RWPE1 (cell line): ENCODE measurements around the gene IFT22.
"Not testable (repeated sequence)": the region's sequence is repeated elsewhere in the genome, so short reads cannot be mapped to it uniquely, and the experiment has no call there.

Experiments used
- CTCF ChIA-PET: fragments of 350-600 bp; sonication (Branson Sonifier 250); formaldehyde crosslinking; extraction: SDS; loops from one replicate; lab custom pipeline; 2021; lab: Yijun Ruan, JAX
- POLR2A ChIA-PET: fragments of 400-600 bp; formaldehyde crosslinking; extraction: SDS; loops from one replicate; lab custom pipeline; 2020; ENCODE audit warnings: antibody characterized with exemption; ENCODE audit not compliant: low non-redundant PET; lab: Yijun Ruan, JAX
- DNase-seq: peaks from one replicate; pipeline ENCODE4 v3.0.0; 2012; ENCODE audit warnings: low spot score
- H3K27ac ChIP-seq: fragments of 450-650 bp; 2 replicates; pipeline ENCODE4 v1.5.1; 2017
- CTCF ChIP-seq: fragments of 450-650 bp; conservative IDR thresholded peaks from 2 replicates; pipeline ENCODE4 v1.5.1; 2017; ENCODE audit warnings: low read depth, mild to moderate bottlenecking

Gene IFT22

GRCh38 chr7:101290186-101291037 is 31.2 kb downstream of the IFT22 start:
- CTCF ChIA-PET: interaction anchor here (0.5 to 0.9 kb wide), 6 partner anchors 37 to 1314 kb away, joined by 3 to 7 read pairs (median 3); partner anchors contain the start of gene AZGP1
- H3K27ac ChIP-seq, POLR2A ChIA-PET, DNase-seq: not testable (repeated sequence)
- TF ChIP-seq CTCF: peak; percentile 94

GRCh38 chr7:101289687-101290086 is 31.9 kb downstream of the IFT22 start:
- H3K27ac ChIP-seq, CTCF ChIA-PET, DNase-seq, POLR2A ChIA-PET: not testable (repeated sequence)

- POLR2A ChIA-PET: no interaction called here
- CTCF ChIA-PET: no interaction called here
- no peak for TF ChIP-seq CTCF
- DNase-seq: no peak
- H3K27ac ChIP-seq: no peak overlapping the region
These were observed 33.2 kb downstream of the IFT22 start for GRCh38 chr7:101288439-101288838.

GRCh38 chr7:101287032-101287431 is 34.6 kb downstream of the IFT22 start:
- ChIA-PET CTCF (no interaction called here), POLR2A (no interaction called here)
- TF ChIP-seq CTCF: no peak
- no peak overlapping the region for H3K27ac ChIP-seq
- DNase-seq: no peak

- DNase-seq, H3K27ac ChIP-seq, POLR2A ChIA-PET, CTCF ChIA-PET: not testable (repeated sequence)
These were observed 35.7 kb downstream of the IFT22 start for GRCh38 chr7:101285880-101286279.

- no peak for DNase-seq
- no peak overlapping the region for H3K27ac ChIP-seq
- ChIA-PET POLR2A (interaction anchor here (0.7 kb wide), 1 partner anchor 31 kb away, joined by 4 read pairs; no protein-coding TSS in a partner anchor), CTCF (no interaction called here)
- TF ChIP-seq CTCF: no peak
These were observed 36.4 kb downstream of the IFT22 start for GRCh38 chr7:101285171-101285570.

GRCh38 chr7:101280912-101281311 is 40.7 kb downstream of the IFT22 start:
- CTCF ChIA-PET: interaction anchor here (0.6 kb wide), 1 partner anchor 137 kb away, joined by 5 read pairs; no protein-coding TSS in a partner anchor
- DNase-seq, POLR2A ChIA-PET, H3K27ac ChIP-seq: not testable (repeated sequence)
